GM19043 (cell line): Measurements from ENCODE around the gene UBE2V1.
"Not testable (repeated sequence)": the region's sequence is repeated elsewhere in the genome, so short reads cannot be mapped to it uniquely, and the experiment has no call there.

Experiments
- ATAC-seq: cut with Tn5 transposase; IDR thresholded peaks from one replicate; pipeline ENCODE4 v1.9.1; 2021; ENCODE audit warnings: low read depth; ENCODE audit not compliant: unreplicated experiment

The UBE2V1 gene

GRCh38 chr20:50138120-50138478 lies 25.1 kb upstream of the UBE2V1 start:
- ATAC-seq = no peak

GRCh38 chr20:50137702-50138101 lies 24.8 kb upstream of the UBE2V1 start:
- not testable (repeated sequence) for ATAC-seq

- no peak for ATAC-seq
Observed at GRCh38 chr20:50136822-50137599, 24.1 kb upstream of the UBE2V1 start.

GRCh38 chr20:50135157-50135556 lies 22.2 kb upstream of the UBE2V1 start:
- ATAC-seq = not testable (repeated sequence)

GRCh38 chr20:50133474-50134217 lies 20.7 kb upstream of the UBE2V1 start:
- no peak for ATAC-seq

GRCh38 chr20:50133041-50133440 lies 20.1 kb upstream of the UBE2V1 start:
- ATAC-seq = no peak

- ATAC-seq = no peak
Observed at GRCh38 chr20:50130995-50131394, 18.0 kb upstream of the UBE2V1 start.

- ATAC-seq = no peak
Observed at GRCh38 chr20:50130356-50130723, 17.4 kb upstream of the UBE2V1 start.

- no peak for ATAC-seq
Observed at GRCh38 chr20:50129662-50130355, 16.9 kb upstream of the UBE2V1 start.

GRCh38 chr20:50128520-50128905 lies 15.6 kb upstream of the UBE2V1 start:
- ATAC-seq = no peak

- no peak for ATAC-seq
Observed at GRCh38 chr20:50127587-50128519, 14.9 kb upstream of the UBE2V1 start.

- no peak for ATAC-seq
Observed at GRCh38 chr20:50126662-50127061, 13.7 kb upstream of the UBE2V1 start.

GRCh38 chr20:50125279-50125678 lies 12.3 kb upstream of the UBE2V1 start:
- ATAC-seq = no peak

GRCh38 chr20:50124496-50124895 lies 11.5 kb upstream of the UBE2V1 start:
- no peak for ATAC-seq

- no peak for ATAC-seq
Observed at GRCh38 chr20:50123418-50123817, 10.5 kb upstream of the UBE2V1 start.

- no peak for ATAC-seq
Observed at GRCh38 chr20:50122763-50123162, 9.8 kb upstream of the UBE2V1 start.

GRCh38 chr20:50121858-50122271 lies 8.9 kb upstream of the UBE2V1 start:
- no peak for ATAC-seq

GRCh38 chr20:50120935-50121693 lies 8.2 kb upstream of the UBE2V1 start:
- ATAC-seq = no peak

- no peak for ATAC-seq
Observed at GRCh38 chr20:50118203-50118602, 5.3 kb upstream of the UBE2V1 start.
